GM15510 (cell line): ENCODE measurements around the gene TEX38.

ENCODE experiments used
- POLR2A ChIP-seq: IDR thresholded peaks from 3 replicates; pipeline ENCODE4 v1.6.1; 2011; ENCODE audit warnings: borderline replicate concordance; ENCODE audit not compliant: insufficient read length; ENCODE audit errors: extremely low read depth

TEX38 gene

DNA sequence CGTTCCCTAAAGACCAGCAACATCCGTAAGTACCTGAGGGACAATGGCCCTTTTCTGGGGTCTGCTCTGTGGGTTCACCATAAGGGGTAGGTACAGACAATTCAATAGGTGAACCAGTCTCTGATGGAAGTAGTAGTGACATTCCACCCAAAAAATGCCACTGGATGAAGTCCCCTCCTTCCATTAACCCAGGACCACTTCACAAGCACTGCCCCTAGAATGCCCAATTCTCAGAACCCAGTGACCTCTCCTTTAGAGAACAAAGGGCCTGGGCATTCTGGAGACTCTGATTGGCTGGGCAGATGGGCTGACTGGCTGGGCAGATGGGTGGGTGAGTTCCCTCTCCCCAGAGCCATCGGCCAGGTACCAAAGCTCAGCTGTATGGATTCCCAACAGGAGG, at the start of gene TEX38:
Gene TEX38, plus strand, starts transcription at position 301 of the 400 bp plus-strand sequence. Its CDS starts 81 bp downstream, at position 382.
- no peak for TF ChIP-seq POLR2A

DNA sequence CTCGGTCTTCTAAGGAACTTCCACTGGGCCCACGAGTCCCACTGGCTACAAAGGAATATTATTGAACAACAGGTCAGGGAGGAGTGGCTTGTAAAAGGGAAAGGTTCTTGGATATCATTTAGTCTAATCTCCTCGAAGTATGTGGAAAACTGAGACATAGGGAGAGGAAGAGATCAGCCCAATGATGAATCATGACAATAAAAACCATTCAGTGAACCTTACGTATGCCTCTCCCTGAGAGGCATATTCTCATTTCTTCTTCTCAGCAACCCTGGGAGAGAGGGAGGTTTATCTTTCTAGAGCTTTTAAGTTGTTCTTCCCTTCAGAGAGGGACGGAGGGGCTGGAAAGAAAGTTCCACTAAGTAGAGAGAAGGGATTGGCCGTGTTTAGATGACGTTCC, 49.7 kb upstream of the TEX38 start:
- no peak for TF ChIP-seq POLR2A

DNA sequence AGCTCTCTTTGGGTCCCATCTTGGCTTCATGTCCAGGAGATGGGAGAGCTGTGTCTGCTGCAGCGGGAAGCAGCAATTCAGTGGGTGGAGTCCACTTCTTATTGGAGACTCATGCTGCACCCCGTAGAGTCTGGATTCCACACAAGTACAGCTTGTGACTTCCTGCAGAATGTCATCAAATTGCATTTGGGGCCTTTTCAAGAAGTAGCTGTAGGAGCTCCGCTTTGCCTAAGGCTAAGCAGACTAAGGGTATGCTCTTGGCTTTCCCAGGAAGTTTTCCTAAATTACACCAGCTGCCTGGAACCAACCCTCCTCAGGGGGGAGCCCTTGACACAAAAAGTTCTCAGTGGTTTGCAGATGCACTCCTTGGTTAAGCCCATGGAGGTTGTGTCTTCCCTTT, 49.3 kb upstream of the TEX38 start:
- no peak for TF ChIP-seq POLR2A

DNA sequence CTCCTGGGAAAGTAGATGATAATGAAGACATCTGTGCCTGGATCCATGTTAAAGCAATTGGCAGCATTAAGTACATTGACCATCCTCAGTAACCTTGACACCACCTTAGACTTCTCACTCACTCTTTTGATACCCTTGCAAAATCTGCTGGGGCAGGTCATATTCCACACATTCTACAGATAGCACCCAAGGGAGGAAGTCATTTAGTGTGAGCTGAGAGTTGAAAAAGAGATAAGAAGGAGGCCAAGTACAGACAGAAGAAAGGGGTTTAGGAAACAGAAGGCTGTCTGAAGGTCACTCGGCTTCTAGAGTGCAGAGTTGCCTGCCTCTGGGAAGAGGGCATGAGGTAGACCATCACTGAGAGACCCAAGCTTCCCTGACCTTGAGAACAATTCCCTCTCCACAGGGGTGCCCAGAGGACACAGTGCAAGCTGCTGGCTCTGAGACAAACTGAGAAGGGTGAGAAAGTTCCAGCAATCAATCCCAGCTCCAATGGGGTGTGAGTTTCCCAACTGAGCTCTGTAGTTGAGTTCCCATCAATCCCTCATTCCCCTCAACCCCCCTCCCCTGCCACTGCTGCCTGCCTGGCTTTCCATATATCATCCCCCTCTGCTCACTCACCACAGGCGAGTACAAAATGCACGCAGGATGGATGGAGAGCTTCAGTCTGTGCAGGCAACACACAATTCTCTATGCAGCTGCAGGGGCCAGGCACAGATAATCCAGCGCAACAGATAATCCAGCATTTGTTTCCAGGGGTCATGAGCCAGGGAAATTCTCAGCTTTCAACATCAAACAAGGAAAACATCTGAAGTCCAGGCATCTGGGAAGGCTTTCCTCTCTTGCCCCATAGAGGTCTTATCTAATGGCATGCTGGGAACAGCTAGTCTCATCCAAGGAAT, 47.7 kb upstream of the TEX38 start:
- TF ChIP-seq POLR2A, result no peak

DNA sequence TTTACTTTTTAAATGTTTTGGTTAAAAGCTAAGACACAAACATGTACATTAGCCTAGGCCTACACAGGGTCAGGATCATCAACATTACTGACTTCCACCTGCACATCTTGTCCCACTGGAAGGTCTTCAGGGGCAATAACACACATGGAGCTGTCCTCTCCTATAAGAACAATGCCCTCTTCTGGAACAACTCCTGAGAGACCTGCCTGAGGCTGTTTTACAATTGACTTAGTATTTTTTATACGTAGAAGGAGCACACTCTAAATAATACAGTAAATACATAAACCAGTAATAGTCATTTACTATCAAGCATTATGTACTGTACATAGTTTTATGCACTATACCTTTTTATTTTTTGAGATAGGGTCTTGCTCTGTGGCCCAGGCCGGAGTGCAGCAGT, 40.9 kb upstream of the TEX38 start:
- no peak for TF ChIP-seq POLR2A

DNA sequence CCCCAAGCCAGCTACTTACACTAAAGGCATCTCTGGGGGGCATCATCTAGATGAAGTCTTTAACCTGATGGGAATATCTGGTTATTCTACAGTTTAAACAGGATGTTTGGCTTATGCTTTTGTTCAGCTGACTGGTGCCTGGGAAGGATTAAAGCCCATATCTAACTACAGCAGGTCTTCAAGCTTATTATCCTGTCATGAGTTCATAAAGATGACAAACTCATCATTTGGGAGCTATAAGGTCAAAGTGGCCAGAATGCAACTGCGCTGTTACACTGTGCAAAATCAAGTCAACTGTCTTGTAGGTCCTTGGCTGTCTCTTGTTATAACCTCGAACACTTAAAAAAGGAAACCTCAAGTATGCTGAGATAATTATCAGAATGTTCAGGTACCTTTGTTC, 36.4 kb upstream of the TEX38 start:
- TF ChIP-seq POLR2A, result no peak

DNA sequence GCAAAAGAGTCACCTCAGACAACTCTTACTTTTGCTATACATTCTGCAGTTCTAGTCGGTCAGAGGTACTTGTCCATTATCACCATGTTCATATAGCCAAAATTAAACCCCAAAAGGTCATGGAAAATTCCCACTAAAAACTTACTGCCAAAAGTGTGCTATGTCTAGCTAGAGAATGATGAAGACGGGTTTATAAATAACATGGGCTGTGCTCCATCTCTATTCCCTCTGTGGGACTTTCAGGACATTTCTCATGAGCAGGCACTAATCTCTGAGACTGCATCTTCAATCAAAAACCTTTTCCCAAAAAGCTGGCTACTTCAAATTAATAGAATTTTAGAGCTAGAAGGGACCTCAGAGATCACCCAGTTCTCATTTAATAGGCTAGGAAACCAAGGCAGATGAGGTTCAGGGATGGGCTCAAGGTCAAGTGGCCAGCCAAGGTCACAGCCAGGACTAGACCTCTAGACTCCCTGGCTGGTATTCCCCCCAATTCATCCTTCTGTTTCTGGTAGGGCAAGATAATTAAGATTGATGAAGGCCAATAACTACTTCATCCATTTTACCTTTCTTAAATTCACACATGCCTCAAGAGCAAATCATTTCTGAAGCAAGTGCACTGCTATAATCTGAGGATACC, 34.1 kb upstream of the TEX38 start:
- no peak for TF ChIP-seq POLR2A

DNA sequence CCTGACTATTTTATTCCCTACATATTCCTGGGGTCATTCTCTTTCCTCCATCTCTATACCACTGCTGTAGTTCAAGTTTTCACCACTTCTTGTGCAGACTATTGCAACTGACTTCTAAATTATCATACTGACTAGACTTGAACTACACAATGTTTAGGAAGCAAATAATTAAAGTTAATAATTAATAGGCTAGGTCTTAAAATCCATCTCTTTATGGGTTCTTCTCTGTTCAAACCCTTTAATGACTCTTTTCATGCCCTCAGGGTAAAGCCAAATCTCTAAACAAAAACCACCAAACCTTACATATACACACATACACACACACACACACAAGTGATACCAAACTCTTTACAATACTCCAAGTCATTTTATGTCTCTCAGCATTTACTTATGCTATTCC, 32.7 kb upstream of the TEX38 start:
- TF ChIP-seq POLR2A, result no peak

DNA sequence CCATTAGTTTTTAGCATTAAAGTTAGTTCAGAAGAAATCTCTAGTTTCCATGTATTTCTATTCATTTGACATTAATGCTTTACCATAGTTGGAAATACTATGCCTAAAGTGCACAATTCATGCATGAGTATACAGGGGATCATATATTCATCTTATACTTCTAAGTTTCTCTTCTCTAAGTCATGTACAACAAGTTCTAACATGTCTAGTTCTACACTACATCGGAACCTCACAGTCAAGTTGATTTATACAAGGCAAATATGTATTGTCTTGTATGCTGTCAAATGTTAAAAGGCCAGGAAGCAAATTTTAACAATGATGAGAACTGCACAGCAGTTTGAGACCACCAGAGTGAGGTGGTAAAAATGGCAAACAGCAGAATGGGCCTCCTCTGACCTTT, 32.1 kb upstream of the TEX38 start:
- no peak for TF ChIP-seq POLR2A

DNA sequence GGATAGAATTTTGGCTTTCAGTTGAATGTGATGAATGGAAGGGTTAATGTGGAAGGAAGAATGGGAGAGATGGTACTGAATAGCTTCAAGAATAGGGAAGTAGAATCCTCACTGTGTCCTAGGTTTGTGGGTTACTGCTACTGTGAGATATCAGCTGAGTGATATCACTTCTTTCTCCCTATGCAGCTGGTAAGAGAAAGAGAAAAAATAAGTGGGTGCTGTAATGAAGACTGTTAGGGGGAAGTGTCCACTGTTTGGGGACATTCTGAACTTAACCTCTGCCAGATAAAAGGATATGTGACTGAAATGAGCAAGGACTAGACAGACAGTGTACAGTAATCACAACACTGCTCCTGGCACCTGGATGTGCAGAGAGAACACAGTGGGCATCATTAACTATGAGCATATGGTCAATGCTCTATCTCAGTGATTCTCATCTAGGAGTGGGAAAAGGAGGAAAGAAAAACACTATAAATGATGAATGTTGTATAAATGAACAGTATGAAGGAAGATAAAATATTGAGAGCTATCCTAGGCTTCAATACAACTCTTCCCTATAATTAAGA, 29.5 kb upstream of the TEX38 start:
- no peak for TF ChIP-seq POLR2A

DNA sequence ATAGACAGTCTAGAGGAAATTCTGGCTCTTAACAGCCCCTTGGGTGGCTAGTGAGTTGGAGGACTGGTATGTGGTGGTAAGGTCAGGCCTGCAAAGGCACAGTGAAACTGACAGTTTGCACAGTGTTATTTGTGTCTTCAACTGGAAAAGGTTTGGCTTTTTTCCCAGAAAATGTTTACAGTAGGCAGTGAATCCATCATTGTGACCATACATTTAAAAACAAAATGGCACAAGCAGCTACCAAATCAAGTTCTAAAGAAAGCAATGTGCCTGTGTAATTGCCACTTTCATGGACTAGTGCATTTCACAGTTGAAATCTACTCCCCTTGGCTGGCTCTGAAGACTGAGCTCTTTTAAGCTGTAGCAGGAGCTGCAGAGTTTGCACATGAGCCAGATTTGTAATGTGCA, 28.3 kb upstream of the TEX38 start:
- no peak for TF ChIP-seq POLR2A

DNA sequence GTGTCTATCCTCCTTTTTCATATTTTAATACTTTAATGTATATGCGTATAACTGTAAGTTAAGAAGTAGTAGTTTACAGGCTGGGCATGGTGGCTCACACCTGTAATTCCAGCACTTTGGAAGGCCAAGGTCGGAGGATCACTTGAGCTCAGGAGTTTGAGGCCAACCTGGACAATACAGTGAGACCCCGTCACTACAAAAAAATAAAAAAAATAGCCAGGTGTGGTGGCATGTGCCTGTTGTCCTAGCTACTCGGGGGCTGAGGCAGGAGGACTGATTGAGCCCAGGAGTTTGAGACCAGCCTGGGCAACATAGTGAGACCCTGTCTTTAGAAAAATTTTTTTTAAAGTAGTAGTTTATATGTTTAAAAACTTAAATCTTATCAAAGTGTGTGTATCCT, 25.8 kb upstream of the TEX38 start:
- TF ChIP-seq POLR2A, result no peak

DNA sequence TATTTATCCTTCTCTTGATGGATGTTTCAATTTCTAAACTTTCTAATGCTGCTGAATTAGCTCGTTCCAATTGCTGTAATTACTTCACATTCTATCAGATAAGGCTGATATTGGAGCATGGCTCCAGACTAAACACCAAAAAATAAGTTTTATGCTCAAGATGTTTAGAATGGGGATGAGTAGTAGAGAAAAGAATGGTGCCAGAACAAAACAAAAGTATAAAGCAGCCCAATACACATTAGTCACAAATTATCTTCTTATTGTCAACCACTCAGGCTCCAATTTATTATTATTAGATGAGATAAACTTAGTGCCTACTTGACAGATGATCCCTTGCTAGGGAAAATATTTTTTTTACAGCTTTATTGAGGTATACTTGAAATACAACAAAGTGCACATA, 25.3 kb upstream of the TEX38 start:
- TF ChIP-seq POLR2A, result no peak

DNA sequence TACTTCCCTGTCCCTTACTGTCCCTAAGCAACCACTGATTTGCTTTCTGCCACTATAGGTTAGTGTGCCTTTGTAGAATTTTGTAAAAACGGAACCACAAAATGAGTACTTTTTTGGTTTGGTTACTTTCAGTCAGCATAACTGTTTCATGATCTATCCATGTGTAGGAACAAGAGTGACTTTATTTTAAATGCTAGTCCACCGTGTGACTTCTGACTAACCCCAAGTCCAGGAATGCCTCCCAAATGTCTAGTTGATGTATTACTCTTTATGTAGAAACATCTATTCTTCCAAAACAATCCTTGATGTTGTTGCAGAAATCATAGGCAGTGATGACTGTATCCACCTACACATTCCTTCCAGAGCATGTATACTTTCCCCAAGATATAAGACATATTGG, 24.8 kb upstream of the TEX38 start:
- TF ChIP-seq POLR2A, result no peak

DNA sequence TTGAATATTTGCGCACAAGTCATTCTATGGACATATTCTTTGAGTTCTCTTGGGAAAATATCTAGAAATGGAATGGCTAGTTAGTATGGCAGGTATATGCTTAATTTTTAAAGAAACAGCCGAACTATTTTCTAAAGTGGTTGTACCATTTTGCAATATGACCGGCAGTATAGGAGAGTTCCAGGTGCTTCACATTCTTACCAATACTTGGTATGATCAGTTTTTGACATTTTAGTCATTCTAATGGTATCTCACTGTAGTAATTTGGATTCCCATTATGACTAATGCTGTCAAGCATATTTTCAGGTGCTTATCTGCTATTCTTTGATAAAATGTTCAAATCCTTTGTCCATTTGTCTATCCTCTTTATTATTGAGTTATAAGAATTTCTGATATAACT, 24.0 kb upstream of the TEX38 start:
- TF ChIP-seq POLR2A, result no peak

DNA sequence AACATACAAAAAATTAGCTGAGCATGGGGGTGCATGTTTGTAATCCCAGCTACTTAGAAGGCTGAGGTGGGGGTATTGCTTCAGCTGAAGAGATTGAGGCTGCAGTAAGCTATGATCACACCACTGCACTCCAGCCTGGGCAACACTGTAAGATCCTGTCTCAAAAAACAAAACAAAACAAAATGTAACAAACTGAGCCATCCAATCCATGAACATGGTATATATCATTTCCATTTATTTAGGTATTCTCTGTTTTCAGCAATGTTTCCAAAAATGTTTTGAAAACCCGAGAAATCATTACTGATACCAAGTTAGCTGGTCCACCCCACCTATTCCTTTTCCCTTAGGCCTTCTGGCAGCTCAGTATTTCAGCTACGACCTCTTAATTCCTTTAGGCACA, 21.9 kb upstream of the TEX38 start:
- TF ChIP-seq POLR2A, result no peak

DNA sequence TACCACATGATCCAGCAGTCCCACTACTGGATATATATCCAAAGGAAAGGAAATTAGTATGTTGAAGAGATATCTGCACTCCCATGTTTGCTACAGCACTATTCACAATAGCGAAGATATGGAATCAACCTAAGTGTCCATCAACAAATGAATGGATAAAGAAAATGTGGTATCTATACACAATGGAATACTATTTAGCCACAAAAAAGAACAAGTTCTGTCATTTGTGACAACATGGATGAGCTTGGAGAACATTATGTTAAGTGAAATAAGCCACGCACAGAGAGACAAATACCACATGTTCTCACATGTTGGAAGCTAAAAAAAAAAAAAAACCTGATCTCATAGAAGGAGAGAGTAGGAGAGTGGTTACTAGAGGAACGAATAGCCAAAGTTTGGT, 21.2 kb upstream of the TEX38 start:
- TF ChIP-seq POLR2A, result no peak
